IPS-18a (cell line): Measurements from ENCODE around the gene VPS54.

ENCODE experiments used
- H3K27ac ChIP-seq: one replicate; pipeline ENCODE4 v1.5.1; 2013; ENCODE audit warnings: low read length
- H3K27me3 ChIP-seq: one replicate; pipeline ENCODE4 v1.6.1; 2013; ENCODE audit warnings: mild to moderate bottlenecking, low read length; ENCODE audit not compliant: control insufficient read depth, insufficient read depth
- H3K36me3 ChIP-seq: one replicate; pipeline ENCODE4 v1.6.1; 2013; ENCODE audit warnings: low read depth, low read length; ENCODE audit not compliant: control insufficient read depth
- H3K4me1 ChIP-seq: one replicate; pipeline ENCODE4 v1.6.1; 2013; ENCODE audit warnings: low read depth, low read length; ENCODE audit not compliant: control insufficient read depth
- H3K4me3 ChIP-seq: one replicate; pipeline ENCODE4 v1.5.1; 2013; ENCODE audit warnings: low read length
- H3K9ac ChIP-seq: one replicate; pipeline ENCODE4 v1.6.1; 2013; ENCODE audit warnings: mild to moderate bottlenecking, low read length, moderate library complexity
- H3K9me3 ChIP-seq: one replicate; pipeline ENCODE4 v1.6.1; 2013; ENCODE audit warnings: low read depth, low read length; ENCODE audit not compliant: control insufficient read depth

VPS54 gene

DNA sequence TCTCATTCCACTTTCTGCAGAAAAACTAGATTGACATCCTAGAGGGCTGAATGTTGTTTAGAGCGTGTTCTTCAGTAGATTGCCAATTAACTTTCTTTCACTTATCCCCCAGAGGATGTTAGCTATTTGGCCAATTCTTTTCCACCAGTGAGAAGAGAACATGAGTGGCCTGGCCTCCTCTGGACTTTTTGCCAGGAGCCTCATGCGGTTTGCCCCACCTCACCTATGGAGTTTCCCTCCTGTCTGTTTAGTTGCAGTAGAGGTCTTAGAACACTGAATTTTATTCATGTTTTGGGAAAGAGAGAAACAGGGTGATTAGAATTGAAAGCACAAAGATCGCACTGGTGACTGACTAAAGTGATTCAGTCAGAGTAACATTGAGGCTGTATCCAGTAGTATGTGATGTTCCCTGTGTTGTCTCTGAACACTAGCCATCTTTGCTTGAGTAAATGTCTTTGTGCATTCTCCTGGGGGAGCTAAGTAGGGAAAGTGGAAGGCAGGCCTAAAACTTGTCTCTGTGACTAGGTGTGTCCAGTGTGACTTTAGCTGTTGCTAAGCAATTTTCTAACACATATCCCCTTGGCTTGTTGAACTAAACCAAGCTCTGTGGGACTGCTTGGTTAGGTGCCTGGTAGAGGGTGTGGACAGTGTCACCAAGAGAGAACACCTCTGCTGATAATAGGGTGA is 143.5 kb downstream of the VPS54 start:
- Histone ChIP-seq H3K36me3 (peaks cover 70% of the 10 kb centered on the region), H3K27me3 (no peaks in the 10 kb centered on the region), H3K4me1 (peaks cover 26% of the 10 kb centered on the region), H3K27ac (no peak overlapping the region), H3K4me3 (no peak overlapping the region), H3K9me3 (no peaks in the 10 kb centered on the region), H3K9ac (no peak overlapping the region)

DNA sequence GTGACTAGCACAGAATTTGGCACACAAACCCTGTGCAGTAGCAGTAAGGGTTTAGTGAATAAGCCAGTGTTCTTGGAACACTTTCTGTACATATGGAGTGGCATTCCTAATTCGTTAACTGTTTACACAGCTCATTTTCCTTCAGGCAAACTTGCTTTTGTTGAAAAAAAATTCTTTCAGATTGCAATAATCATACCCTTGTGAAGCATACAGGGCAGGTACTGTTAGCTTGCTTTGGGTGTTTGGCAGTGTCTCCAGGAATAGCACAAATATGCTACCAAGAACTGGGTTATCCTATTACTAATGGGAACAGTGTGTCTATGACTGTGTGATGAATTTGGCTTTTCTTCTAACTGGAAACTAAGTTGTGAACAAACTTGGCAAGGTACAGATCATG is 144.1 kb downstream of the VPS54 start:
- Histone ChIP-seq H3K9me3 (no peaks in the 10 kb centered on the region), H3K9ac (no peak overlapping the region), H3K27me3 (no peaks in the 10 kb centered on the region), H3K4me1 (peaks cover 20% of the 10 kb centered on the region), H3K27ac (no peak overlapping the region), H3K4me3 (no peak overlapping the region), H3K36me3 (peaks cover 65% of the 10 kb centered on the region)

DNA sequence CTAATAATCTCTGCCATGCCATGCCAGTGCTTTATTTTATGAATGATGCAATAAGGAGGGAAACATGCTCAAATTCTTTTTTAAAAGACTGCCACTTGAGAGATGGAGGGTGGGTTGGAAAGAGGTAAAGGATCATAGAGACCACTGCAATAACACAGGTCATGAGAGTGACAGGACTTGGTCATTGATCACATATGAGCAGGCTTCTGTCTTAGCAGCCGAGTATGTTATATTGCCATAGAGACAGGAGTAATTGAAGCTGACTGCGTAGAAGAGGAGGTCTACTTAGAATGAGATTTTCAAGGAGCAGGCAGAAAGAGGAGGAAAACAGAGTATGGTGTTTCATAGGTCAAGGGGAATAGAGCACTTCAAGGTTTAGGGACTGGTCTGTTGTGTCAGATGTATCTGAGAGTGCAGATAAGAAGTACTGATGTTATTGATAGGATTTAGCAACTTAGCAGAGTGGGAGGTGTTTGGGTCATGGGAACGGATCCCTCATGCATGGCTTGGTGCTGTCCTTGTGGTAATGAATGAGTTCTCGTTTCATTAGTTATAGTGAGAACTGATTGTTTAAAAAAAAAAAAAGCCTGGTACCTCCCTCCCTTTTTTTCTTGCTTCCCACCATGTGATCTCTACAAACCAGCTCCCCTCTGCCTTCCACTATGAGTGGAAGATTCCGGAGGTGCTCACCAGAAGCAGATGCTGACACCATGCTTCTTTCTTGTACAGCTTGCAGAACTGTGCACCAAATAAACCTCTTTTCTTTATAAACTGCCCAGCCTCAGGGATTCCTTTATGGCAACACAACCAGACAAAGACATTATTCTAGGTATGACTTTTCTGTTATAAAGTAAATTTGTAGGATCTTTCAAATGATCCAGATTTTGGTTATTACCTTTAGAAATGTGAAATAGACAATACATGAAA is 144.8 kb downstream of the VPS54 start:
- Histone ChIP-seq H3K9ac (no peak overlapping the region), H3K27me3 (no peaks in the 10 kb centered on the region), H3K4me1 (peaks cover 16% of the 10 kb centered on the region), H3K27ac (no peak overlapping the region), H3K9me3 (no peaks in the 10 kb centered on the region), H3K4me3 (no peak overlapping the region), H3K36me3 (peaks cover 67% of the 10 kb centered on the region)

DNA sequence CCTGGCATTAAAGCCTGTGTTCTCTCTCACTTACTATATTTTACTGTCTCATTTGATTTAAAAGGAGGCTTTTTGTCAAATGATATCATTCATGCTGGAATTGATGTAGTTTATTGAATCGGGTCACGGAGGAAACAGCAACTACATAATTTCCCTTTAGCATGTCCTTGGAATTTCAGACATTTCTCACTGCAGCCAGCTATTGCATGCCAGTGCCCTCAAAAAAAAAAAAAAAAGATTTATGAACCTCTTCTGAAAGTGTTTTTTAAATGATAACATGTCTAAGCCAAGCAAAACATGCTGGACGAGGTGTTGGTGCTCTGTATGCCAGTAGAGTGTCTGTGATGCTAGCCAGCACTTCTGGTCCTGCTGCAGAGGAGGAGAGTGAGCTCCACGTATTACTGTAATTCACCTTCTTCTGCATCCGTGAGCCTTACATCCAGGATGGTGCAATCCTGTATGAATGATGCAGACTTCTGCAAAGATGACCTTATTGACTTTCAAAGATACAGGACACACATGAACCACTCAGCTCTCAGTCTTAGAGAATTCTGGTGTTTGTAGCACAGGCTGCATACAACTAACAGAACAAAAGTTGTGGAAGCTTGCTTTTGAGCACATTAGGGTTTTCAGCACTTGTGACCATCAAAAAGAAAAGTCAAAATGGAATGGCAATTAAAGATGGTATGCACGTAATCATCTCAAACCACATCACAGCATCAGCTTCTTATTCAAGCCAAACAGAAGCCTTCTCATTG is 146.5 kb downstream of the VPS54 start:
- no peak overlapping the region for H3K4me3 ChIP-seq
- H3K36me3 ChIP-seq = peaks cover 71% of the 10 kb centered on the region
- no peaks in the 10 kb centered on the region for H3K27me3 ChIP-seq
- no peak overlapping the region for H3K9ac ChIP-seq
- H3K4me1 ChIP-seq = peaks cover 5% of the 10 kb centered on the region
- H3K9me3 ChIP-seq = no peaks in the 10 kb centered on the region
- no peak overlapping the region for H3K27ac ChIP-seq

DNA sequence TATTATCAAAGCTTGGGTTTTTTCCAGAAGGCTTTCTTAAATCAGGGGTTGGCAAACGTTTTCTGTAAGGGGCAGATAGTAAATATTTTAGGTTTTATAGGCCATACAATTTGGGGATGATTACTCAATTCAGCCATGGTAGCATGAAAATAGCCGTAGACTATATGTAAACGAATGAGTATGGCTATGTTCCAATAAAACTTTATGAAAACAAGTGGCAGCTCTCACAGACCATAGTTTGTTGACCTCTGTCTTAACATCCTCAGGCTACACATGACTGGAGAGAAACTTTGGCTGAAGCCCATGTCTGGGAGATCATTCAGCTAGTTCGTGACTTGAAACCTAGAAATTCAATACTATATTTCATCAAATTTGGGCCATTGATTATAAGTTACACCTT is 147.4 kb downstream of the VPS54 start:
- no peak overlapping the region for H3K27ac ChIP-seq
- H3K4me1 ChIP-seq = peaks cover 8% of the 10 kb centered on the region
- H3K36me3 ChIP-seq = peaks cover 73% of the 10 kb centered on the region
- H3K27me3 ChIP-seq = no peaks in the 10 kb centered on the region
- no peak overlapping the region for H3K4me3 ChIP-seq
- H3K9ac ChIP-seq = no peak overlapping the region
- H3K9me3 ChIP-seq = no peaks in the 10 kb centered on the region

DNA sequence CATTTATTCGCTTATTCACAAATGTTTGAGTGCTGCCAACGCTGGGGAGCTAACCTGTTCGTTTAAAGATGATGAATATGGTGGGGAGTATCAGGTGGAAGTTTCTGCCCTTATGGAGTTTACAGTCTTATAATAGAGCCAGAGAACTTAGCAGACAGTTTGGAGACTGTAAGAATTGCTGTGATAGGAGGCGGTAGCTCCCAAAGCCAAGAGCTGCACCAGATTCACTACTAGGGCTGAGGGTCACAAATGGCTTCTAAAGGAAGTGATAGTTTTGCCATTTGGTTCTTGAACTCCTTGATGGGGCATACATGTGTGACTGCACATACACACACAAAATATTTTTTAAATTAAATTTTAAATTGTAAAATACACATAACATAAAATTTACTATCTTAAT is 148.5 kb downstream of the VPS54 start:
- H3K27me3 ChIP-seq = no peaks in the 10 kb centered on the region
- H3K36me3 ChIP-seq = peaks cover 73% of the 10 kb centered on the region
- no peak overlapping the region for H3K27ac ChIP-seq
- H3K9me3 ChIP-seq = no peaks in the 10 kb centered on the region
- H3K9ac ChIP-seq = no peak overlapping the region
- no peak overlapping the region for H3K4me3 ChIP-seq
- peaks cover 5% of the 10 kb centered on the region for H3K4me1 ChIP-seq

DNA sequence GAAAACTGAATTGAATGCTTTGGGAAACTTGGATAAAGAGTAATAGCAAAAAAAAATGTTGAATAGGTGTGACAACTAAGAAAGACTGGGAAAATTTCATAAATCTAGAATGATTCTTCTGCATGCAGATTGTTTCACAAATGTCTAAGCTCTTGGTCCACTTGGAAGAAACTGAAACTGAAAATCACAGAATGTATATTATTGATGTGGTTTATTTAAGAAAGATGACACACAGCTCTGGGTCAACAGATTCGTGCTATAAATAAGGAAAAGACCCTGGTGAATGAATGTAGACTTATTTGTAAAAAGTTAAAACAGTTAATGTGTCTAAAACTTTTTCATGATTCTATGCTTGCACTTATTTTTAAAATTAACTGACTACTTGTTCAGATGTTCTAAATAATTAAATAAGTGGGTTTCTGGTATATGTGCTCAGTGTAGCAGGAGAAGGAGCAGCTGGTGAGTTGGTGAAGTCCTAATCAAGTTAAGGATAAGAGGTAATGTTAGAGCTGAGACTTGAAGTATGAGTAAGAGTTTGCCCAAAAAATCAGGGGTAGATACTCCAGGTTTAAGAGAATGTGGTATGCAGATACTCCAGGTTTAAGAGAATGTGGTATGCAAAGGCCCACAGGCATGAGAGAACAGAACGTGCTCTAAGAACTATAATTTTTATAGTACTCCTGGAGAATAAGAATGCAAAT is 153.1 kb downstream of the VPS54 start:
- Histone ChIP-seq H3K27ac (no peak overlapping the region), H3K27me3 (no peaks in the 10 kb centered on the region), H3K4me1 (peaks cover 21% of the 10 kb centered on the region), H3K9ac (no peak overlapping the region), H3K36me3 (peaks cover 79% of the 10 kb centered on the region), H3K9me3 (no peaks in the 10 kb centered on the region), H3K4me3 (no peak overlapping the region)

DNA sequence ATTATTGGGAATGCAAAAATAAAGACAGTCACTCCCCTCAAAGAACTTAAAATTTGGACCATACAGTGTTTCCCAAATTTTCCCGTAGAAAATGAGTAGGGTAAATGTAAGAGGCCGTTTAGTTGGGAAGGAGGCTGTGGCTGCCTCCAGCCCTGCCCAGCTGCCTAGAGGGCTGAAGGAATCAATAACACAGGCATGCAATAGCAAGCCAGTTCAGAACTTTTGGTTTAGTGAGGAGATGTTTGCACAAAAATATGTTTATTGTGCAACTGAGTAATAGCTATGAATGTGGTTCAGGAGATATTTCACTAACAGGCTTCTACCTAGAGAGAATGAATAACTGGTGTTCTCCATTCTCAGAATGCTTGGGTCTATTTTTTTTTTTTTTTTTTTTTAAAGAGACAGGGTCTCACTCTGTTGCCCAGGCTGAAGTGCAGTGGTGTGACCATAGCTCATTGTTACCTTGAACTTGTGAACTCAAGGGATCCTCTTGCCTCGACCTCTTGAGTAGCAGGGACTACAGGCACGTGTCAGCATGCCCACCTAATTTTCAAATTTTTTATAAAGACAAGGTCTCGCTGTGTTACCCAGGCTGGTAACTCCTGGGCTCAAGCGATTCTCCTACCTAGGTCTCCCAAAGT is 153.9 kb downstream of the VPS54 start:
- Histone ChIP-seq H3K27me3 (no peaks in the 10 kb centered on the region), H3K9me3 (no peaks in the 10 kb centered on the region), H3K4me3 (no peak overlapping the region), H3K9ac (no peak overlapping the region), H3K27ac (no peak overlapping the region), H3K4me1 (peaks cover 21% of the 10 kb centered on the region), H3K36me3 (peaks cover 85% of the 10 kb centered on the region)

DNA sequence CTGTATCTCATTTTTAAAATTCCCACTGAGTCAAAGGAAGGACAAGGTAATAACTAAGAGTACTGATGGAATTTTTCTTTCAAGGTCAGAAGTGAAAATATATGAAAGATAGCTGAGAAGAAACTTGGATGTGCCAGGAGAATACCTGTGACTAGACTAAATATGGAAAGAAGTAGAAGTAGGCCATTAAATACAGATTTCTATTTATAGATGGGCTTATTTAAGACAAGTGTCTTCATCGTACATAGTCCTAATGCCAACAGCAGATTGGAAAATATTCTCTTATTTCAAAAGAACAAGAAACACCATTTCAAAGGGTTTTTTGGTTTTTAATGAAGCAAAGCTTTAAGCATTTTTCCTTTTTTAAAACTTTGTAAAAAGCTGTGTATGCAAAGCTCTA is 155.5 kb downstream of the VPS54 start:
- Histone ChIP-seq H3K27ac (no peak overlapping the region), H3K4me3 (no peak overlapping the region), H3K9me3 (no peaks in the 10 kb centered on the region), H3K36me3 (peaks cover 93% of the 10 kb centered on the region), H3K9ac (no peak overlapping the region), H3K4me1 (peaks cover 19% of the 10 kb centered on the region), H3K27me3 (no peaks in the 10 kb centered on the region)

DNA sequence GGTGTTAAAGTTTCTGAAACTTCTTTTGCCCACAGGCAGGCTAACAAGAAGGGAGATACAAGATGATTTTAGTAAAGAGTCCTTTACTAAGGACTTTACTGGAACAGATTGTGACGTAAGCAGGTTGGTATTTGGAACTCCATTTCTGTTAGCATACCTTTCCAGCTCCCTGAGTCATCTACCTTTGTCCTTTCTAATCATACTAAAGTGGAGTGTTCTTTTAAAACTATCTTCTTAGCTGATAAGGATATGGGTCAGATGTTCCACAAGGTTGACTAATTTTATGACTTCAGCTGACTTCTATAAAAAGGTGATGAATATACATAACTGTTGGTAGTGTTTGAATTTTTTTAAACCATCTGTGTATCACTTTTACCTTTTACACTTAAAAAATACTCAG is 156.4 kb downstream of the VPS54 start:
- H3K36me3 ChIP-seq = peaks cover 96% of the 10 kb centered on the region

More for the DNA sequence above, 156.4 kb downstream of the VPS54 start:
- H3K27me3 ChIP-seq = no peaks in the 10 kb centered on the region
- H3K27ac ChIP-seq = no peak overlapping the region
- no peak overlapping the region for H3K9ac ChIP-seq
- H3K4me1 ChIP-seq = peaks cover 19% of the 10 kb centered on the region
- H3K9me3 ChIP-seq = no peaks in the 10 kb centered on the region
- no peak overlapping the region for H3K4me3 ChIP-seq
